ENCODE measurements around the gene STIL.

STIL gene

DNA sequence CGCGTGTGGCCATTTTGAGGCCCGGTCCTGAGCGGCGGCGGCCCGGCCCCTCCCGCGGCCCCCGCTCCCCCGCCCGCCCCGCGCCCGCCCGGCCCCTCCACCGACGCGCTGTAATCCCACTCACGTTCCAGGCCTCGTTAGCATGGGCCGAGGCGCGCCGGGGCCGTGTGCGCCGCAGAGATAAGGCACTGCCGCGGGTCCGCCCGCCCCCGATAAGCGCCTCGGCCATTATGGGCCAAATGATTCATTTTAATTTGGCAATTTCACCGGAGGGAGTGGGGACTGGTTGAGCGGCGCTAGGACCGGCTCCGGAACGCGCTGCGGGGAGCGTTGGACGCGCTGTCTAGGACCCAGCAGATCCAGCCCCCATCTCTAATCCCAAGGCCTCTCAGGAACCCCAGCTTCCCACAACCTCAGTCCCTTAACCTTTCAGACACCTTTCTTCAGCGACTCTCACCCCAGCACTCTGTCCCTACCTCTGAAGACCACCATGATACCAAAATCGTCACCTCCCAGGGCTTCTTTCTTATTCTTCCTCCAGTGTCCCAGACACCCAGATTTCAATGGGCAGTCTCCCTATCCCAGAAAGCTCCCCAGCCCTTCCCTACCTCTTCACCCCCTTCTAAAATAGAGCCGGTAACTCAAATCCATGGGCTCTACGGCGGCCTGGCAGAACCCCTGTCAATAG is 81.6 kb downstream of the STIL start, which contains the start of gene TAL1:
TAL1 (minus strand) TSS at position 39 of the 688 bp plus-strand sequence. CDS start 6,337 bp downstream, outside the sequence.
- DNase-seq = no peak

DNA sequence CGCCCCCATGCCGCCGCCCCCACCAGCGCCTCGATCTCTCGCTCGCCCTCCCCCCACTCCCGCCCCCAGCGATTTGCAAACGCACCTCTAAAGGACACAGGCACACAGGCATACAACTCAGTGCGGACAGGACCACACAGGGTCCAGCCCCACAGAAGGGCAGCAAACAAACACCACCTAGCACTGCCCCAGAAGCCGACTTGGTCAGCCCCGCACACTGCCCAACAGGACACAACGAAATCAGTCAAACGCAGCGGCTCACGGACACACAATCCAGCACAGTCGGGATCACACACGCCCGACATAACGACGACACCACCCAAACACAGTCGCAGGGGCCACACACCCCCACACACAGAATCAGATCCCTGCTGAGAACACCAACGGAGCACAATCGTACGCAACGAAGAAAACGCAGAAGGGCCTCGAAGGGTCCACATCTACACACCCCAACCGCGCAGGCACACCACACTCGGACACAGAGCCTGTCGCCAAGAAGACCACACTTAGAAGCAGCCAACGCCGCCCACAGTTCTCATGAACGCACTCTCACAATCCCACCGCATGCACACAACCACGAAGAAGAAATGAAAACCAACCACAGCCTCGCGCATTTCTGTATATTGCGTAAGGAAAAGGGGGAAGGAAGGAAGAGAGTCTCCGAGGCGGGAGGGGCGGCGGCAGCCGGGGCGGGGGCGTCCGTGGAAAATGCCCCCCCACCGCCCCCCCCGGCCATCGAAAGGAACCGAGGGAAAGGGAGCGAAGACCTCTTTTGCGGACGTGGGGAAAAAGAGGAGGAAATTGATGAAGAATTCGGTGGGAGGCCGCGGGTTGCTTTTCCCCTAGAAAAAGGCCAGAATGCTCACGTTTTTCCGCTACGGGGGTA is 82.4 kb downstream of the STIL start:
- DNase-seq = no peak

DNA sequence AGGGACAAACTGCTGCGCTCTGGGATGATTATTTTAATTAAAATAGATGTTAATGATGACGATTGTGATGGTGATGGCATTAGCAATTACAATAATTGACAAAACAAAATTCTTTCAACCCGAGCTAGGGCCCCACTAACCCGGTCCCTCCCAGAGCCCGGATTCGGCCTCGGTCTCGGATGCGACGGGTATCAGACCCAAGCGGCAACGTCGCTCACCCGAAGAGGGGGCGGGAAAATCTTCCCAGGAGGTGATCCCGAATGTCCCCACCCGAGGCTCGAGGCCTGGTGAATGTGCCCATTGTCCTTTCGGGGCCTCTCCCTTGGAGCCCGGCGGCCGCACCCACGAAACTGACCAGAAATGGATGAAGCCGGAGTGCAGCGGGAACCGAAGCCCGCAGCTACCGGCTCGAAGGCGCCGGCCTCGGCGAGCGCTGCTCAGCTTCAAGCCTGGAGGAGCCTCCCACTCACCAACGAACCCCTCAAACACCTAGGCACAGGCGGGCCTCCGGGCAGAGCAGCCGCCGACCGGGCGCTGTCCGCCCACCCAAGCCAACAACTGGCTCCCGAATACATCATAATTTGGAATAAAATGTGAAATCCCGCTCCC is 83.2 kb downstream of the STIL start:
- no peak for DNase-seq

GRCh38 chr1:47229886-47230691 is 83.9 kb downstream of the STIL start:
- no peak for DNase-seq

DNA sequence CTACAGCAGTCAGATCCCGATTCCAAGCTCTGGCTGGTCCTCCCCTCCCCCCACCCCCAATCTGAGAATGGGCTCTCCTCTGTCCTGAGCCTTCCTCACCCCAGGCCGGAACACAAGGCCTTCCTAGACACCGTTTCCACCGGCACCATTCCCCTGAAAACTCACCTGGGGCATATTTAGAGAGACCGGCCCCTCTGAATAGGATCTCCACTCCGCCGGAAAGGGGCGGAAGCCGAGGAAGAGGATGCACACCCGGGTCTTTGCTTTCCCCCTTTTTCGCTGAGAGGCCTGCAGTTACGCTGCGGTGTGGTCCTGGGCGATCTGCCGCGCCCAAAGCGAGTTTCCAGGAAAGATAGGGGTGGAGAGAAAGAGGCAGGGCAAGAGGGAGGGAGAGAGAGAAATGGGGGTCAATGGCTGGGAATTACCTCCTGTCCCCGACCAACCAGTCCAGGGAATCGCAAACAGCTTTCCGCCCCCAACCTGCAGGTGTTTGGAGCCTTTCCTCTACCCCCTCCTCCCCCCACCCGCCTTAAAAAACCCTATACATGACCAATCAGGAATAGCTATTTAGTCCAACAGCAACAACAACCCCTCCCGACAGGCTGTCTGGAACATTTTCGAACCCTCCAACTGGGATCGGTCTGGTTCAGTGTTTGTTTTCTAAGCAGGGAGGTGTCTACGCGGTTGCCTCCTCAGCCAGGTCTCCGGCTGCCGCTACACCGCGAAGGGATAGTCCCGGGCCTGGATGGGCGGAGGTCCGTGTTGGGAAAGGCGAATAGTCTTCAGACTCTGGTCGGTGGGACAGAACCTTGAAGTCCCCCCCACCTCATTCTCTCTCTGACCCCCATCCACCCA is 84.7 kb downstream of the STIL start:
- DNase-seq = no peak

GRCh38 chr1:47228644-47229030 is 85.3 kb downstream of the STIL start:
- DNase-seq = no peak

GRCh38 chr1:47227341-47228232 is 86.4 kb downstream of the STIL start:
- DNase-seq = no peak

DNA sequence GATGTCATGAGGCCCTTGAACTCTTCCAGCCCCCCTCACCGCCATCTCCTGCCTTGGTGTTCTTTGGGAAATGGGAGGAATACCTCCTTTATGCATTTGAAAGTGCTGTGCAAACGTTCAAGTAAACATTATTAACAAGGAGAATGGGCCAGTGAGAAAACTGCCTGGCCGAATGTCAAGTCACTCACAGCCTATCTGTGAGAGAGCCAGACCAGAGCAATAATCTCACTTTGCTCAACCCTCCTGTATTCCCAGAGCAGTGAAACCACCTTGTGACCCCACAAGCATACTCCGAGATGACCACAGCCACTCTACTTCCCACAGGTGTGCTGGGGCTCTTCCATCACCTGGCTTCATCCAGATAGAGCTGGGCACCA is 87.1 kb downstream of the STIL start:
- DNase-seq = no peak

DNA sequence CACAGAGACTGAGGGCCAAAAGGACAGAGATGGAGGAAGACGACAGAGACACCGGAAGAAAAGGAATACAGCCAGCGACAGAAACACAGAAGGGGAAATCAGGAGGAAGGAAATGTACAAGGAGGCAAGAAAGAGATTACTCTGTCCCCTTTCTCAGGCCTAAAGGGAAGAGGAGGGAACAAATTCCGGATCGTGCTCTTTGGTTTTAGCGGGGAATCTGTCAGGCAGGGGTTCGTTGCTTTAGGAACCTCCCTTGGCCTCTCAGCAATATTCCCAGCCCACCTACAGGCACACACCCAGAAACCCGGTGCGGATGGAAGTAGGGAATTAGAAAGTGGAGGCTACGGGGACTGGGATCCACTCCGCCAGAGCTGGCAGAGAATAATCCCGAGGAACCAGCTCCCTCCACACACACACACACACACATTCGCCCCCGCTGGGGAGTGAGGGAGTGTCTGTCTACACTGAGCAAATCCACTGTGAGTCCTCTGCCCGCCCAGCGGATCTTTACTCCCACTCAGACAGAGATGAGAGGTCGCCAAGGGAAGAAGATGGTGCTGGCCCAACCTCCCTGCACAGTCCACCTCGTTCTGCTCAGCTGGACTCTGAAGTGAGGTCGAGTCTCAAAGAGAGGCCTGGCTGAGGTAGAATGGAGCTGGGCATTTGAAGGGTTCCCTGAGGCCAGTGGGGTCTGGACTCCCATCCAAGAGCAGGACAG is 87.7 kb downstream of the STIL start:
- DNase-seq = no peak

DNA sequence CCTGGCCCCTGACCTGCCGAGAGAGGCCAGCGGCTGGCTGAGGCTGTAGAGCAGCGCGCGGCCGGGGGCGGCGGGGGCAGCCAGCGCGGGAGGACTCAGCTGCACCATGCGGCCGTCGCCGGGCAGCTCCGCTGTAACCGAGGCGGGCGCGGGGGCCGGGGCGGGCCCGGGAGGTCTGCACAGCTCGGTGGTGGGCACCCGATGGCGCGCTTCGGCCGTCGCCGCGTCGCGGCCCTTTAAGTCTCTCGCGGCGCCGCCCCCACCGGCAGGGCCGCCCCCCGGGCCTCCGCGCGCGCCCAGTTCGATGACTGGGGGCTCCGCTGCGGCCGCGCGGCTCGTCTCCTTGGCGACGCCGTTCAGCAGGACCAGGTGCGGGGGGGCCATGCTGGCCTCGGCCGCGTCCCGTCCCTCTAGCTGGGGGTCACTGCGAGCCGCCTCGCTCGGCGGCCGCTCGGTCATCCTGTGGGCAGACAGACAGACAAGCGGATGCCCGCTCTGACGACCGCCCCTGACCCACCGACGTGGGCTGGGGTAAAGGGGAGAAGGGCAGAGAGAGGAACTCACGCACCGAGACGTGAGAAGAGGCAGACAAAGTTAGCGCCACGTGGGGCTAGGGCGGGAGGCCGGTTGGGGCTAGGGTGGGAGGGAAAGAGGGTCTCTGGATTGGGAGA is 88.4 kb downstream of the STIL start:
- DNase-seq = no peak

GRCh38 chr1:47224676-47225399 is 89.1 kb downstream of the STIL start:
- no peak for DNase-seq

DNA sequence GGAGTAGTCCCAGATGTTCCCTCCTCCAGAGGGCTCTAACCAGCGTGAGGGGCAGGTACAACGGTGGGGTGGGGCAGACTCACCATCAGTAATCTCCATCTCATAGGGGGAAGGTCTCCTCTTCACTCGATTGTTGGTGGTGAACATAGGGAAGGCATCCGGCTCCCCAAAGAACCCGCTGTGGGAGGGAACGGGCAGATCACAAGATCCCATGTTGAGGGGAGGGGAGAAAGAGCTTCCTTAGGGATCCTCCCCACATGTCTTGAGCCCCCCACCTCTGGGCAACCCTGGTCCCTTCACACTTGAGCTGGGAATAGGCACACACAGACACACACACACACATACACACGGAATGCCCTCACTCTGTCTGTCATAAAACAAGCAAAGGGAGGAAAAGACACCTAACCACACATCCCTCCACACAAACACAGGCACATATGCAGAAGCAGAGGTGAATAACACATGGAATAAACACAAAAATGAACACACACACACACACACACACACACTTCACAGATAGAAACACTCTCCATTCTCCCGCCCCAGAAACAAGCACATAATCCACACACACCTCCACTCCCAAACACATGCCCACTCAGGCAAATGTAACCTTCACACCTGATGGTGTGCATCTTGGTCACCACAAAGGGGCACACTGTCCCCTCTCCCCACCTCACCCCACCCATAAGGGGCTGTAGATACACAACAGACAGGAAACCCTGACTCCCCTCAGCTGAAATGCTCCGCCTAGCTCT is 89.8 kb downstream of the STIL start:
- DNase-seq = no peak

DNA sequence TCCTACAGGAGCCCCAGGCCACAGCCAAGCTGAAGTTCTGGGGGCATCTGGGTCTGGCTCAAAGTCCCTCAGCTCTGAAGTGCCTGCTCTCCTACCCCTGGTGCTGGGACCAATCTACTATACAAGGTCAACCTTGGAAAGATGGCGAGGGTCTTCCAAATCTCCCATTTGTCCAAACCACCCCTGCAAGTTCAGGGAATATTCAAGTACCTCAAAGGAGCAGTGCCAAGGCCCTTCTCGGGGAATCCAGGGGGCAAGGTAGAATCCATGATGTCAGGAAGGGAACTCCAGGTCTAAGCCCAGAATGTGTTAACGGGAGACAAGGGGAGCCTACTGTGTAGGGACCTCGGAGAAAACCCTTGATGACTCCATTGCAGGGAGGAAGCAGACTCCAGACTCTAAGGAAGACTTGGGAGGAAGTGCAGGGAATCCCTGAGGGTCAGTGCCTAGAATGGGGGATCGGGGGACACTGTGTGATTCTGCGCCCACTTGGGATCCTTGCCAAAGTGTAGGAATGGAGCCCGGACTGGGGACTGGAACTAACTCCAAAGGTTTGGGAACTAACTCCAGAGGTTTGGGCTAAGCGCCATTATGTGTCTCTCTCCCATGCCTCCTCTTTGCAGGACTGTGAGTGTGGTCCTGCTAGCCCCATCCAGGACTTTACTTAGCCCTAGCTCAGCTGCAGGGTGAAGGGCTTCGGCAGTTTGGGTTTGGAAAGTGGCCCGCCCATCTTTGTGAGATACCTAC is 90.6 kb downstream of the STIL start:
- no peak for DNase-seq

DNA sequence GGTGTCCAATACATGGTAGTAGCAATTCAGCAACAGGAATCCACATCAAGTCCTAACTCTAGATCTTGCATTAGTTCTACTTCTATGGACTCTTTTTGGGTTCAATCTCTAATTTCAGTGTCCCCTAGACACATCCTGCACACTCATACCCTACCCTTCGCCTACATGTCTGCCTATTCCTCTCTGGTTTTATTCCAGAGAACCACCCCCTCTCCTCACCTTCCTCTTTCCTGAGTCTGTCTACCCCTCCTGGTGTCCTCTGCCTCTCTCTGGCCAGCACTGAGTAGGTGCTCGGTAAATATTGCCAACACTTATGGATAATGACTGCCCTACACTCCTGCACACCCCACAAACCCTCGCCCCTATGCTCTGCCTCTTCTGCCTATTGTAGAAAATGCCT is 91.5 kb downstream of the STIL start:
- DNase-seq = no peak

GRCh38 chr1:47219590-47220220 is 94.2 kb downstream of the STIL start:
- no peak for DNase-seq

- no peak for DNase-seq
Measured at GRCh38 chr1:47219001-47219400, 94.9 kb downstream of the STIL start.

Measured in amniotic stem cell (primary cell).